WTC11 (cell line): ENCODE data around the gene LETMD1. TPM values are rescaled to one million over a fixed set of nuclear protein-coding genes. Genes with fewer than 3 reads are reported as not detected.

Experiments
- ATAC-seq: fragments of 200-7000 bp; cut with Tn5 transposase; 2 replicates; pipeline ENCODE4 v1.10.0; 2021; ENCODE audit warnings: mild to moderate bottlenecking, moderate library complexity
- CTCF ChIA-PET: fragments of 300-600 bp; sonication (Branson Sonifier 250); formaldehyde crosslinking; loops from one replicate; lab custom pipeline; 2021; ENCODE audit warnings: antibody characterized with exemption; lab: Charles Lee
- POLR2A ChIA-PET: fragments of 350-600 bp; sonication (Branson Sonifier 250); formaldehyde crosslinking; loops from one replicate; lab custom pipeline; 2021; ENCODE audit warnings: antibody characterized with exemption; lab: Charles Lee
- DNase-seq: peaks from one replicate; pipeline ENCODE4 v3.0.0; 2021; ENCODE audit warnings: low spot score
- H3K27ac Mint-ChIP-seq: 2 replicates; pipeline ENCODE4 v1.8.0; 2021; ENCODE audit warnings: mixed read lengths
- H3K27me3 Mint-ChIP-seq: 2 replicates; pipeline ENCODE4 v1.8.0; 2021; ENCODE audit warnings: low read depth, mild to moderate bottlenecking, moderate library complexity, mixed read lengths
- H3K36me3 Mint-ChIP-seq: 2 replicates; pipeline ENCODE4 v1.8.0; 2021; ENCODE audit warnings: mixed read lengths
- H3K4me1 Mint-ChIP-seq: 2 replicates; pipeline ENCODE4 v1.8.0; 2022; ENCODE audit warnings: mixed read lengths
- H3K4me3 Mint-ChIP-seq: 2 replicates; pipeline ENCODE4 v1.8.0; 2021; ENCODE audit warnings: mild to moderate bottlenecking, moderate library complexity, mixed read lengths
- H3K9me3 Mint-ChIP-seq: 2 replicates; pipeline ENCODE4 v1.8.0; 2021; ENCODE audit warnings: mixed read lengths
- ARID4B ChIP-seq: sonication (generic); formaldehyde crosslinking; IDR thresholded peaks from 2 replicates; pipeline ENCODE4 v1.8.0; 2023; ENCODE audit warnings: missing genetic modification reagents, mild to moderate bottlenecking, borderline replicate concordance
- ATF6 ChIP-seq: sonication (generic); formaldehyde crosslinking; IDR thresholded peaks from 2 replicates; pipeline ENCODE4 v1.8.1; 2023; ENCODE audit warnings: mild to moderate bottlenecking, missing genetic modification reagents
- CREM ChIP-seq: sonication (generic); formaldehyde crosslinking; IDR thresholded peaks from 2 replicates; pipeline ENCODE4 v1.8.1; 2022; ENCODE audit warnings: mild to moderate bottlenecking, missing genetic modification reagents, moderate library complexity
- ELF4 ChIP-seq: sonication (generic); formaldehyde crosslinking; IDR thresholded peaks from 2 replicates; pipeline ENCODE4 v1.8.1; 2022; ENCODE audit warnings: low read depth, mild to moderate bottlenecking, moderate library complexity, missing genetic modification reagents
- HMGXB4 ChIP-seq: sonication (generic); formaldehyde crosslinking; IDR thresholded peaks from 2 replicates; pipeline ENCODE4 v1.8.1; 2023; ENCODE audit warnings: mild to moderate bottlenecking, moderate library complexity, missing genetic modification reagents
- KAT7 ChIP-seq: sonication (generic); formaldehyde crosslinking; IDR thresholded peaks from 2 replicates; pipeline ENCODE4 v1.8.1; 2023; ENCODE audit warnings: missing genetic modification reagents, mild to moderate bottlenecking, borderline replicate concordance
- NR1H2 ChIP-seq: sonication (generic); formaldehyde crosslinking; IDR thresholded peaks from 2 replicates; pipeline ENCODE4 v1.9.0; 2021; ENCODE audit warnings: mild to moderate bottlenecking, moderate library complexity, missing genetic modification reagents
- PRDM15 ChIP-seq: sonication (generic); formaldehyde crosslinking; IDR thresholded peaks from 2 replicates; pipeline ENCODE4 v1.8.0; 2022; ENCODE audit warnings: missing genetic modification reagents
- RELA ChIP-seq: sonication (generic); formaldehyde crosslinking; IDR thresholded peaks from 2 replicates; pipeline ENCODE4 v1.8.1; 2022; ENCODE audit warnings: missing genetic modification reagents, mild to moderate bottlenecking, borderline replicate concordance
- SOX15 ChIP-seq: fragments of 250-450 bp; sonication (Bioruptor Pico); IDR thresholded peaks from 2 replicates; pipeline ENCODE4 v1.9.0; 2021; ENCODE audit warnings: mild to moderate bottlenecking
- TCF7 ChIP-seq: sonication (generic); formaldehyde crosslinking; IDR thresholded peaks from 2 replicates; pipeline ENCODE4 v1.8.0; 2022; ENCODE audit warnings: mild to moderate bottlenecking, low read depth, missing genetic modification reagents, moderate library complexity
- TEAD4 ChIP-seq: sonication (generic); formaldehyde crosslinking; IDR thresholded peaks from 2 replicates; pipeline ENCODE4 v1.8.0; 2022; ENCODE audit warnings: mild to moderate bottlenecking, missing genetic modification reagents
- TP53 ChIP-seq: sonication (generic); formaldehyde crosslinking; IDR thresholded peaks from 2 replicates; pipeline ENCODE4 v1.8.1; 2023; ENCODE audit warnings: mild to moderate bottlenecking, missing genetic modification reagents
- ZBTB21 ChIP-seq: sonication (generic); formaldehyde crosslinking; IDR thresholded peaks from 2 replicates; pipeline ENCODE4 v1.8.1; 2023; ENCODE audit warnings: mild to moderate bottlenecking, missing genetic modification reagents, borderline replicate concordance
- ZBTB43 ChIP-seq: sonication (generic); formaldehyde crosslinking; IDR thresholded peaks from 2 replicates; pipeline ENCODE4 v1.8.1; 2023; ENCODE audit warnings: mild to moderate bottlenecking, missing genetic modification reagents
- ZMAT4 ChIP-seq: fragments of 250-450 bp; sonication (Bioruptor Pico); IDR thresholded peaks from 2 replicates; pipeline ENCODE4 v1.9.0; 2021; ENCODE audit warnings: mild to moderate bottlenecking
- ZNF263 ChIP-seq: sonication (generic); formaldehyde crosslinking; IDR thresholded peaks from 2 replicates; pipeline ENCODE4 v1.8.1; 2022; ENCODE audit warnings: low read depth, mild to moderate bottlenecking, moderate library complexity, missing genetic modification reagents
- ZNF396 ChIP-seq: fragments of 250-450 bp; sonication (Bioruptor Pico); IDR thresholded peaks from 2 replicates; pipeline ENCODE4 v1.8.0; 2021; ENCODE audit warnings: mild to moderate bottlenecking, moderate library complexity, borderline replicate concordance
- ZNF423 ChIP-seq: fragments of 250-450 bp; sonication (Bioruptor Pico); IDR thresholded peaks from 2 replicates; pipeline ENCODE4 v2.1.2; 2022; ENCODE audit warnings: mild to moderate bottlenecking, moderate library complexity
- total RNA-seq: library from RNA; stranded (reverse); gene quantifications from 3 replicates; pipeline ENCODE4 v1.2.3, GENCODE V29; 2021

The LETMD1 gene
- total RNA-seq, 1 experiment from 2014 or later = 43.3 TPM

GRCh38 chr12:51049525-51049924 is 1.4 kb downstream of the LETMD1 start:
- POLR2A ChIA-PET = no interaction called here

GRCh38 chr12:51051787-51052186 is 3.7 kb downstream of the LETMD1 start:
- no peak overlapping the region for H3K4me3 Mint-ChIP-seq
- CTCF ChIA-PET = no interaction called here
- H3K27ac Mint-ChIP-seq = peak overlapping the region; percentile 66
- H3K27me3 Mint-ChIP-seq = peaks cover 5% of the 10 kb centered on the region; the same call in 1 of the 2 replicates
- POLR2A ChIA-PET = no interaction called here
- peaks cover 29% of the 10 kb centered on the region for H3K36me3 Mint-ChIP-seq
- H3K4me1 Mint-ChIP-seq = peaks cover 13% of the 10 kb centered on the region
- H3K9me3 Mint-ChIP-seq = no peaks in the 10 kb centered on the region
- DNase-seq (no peak), ATAC-seq (no peak)
- TF ChIP-seq ARID4B (CRISPR knock-in tag) = no peak
- TF ChIP-seq ATF6 (CRISPR knock-in tag) = no peak
- no peak for TF ChIP-seq ZNF263 (CRISPR knock-in tag)
- TF ChIP-seq ZMAT4 (CRISPR knock-in tag) = no peak
- TF ChIP-seq SOX15 (CRISPR knock-in tag) = no peak

More at GRCh38 chr12:51049525-51049924, 1.4 kb downstream of the LETMD1 start:
- Mint-ChIP-seq H3K4me3 (peak overlapping the region; percentile 92), H3K27ac (no peak overlapping the region), H3K9me3 (no peaks in the 10 kb centered on the region), H3K36me3 (peaks cover 20% of the 10 kb centered on the region), H3K27me3 (peaks cover 5% of the 10 kb centered on the region; the same call in 1 of the 2 replicates), H3K4me1 (peaks cover 13% of the 10 kb centered on the region)
- no peak for DNase-seq
- no peak for ATAC-seq
- no peak for TF ChIP-seq NR1H2 (CRISPR knock-in tag)
- no peak for TF ChIP-seq TCF7
- no peak for TF ChIP-seq CREM (CRISPR knock-in tag)
- no peak for TF ChIP-seq SOX15 (CRISPR knock-in tag)
- no peak for TF ChIP-seq PRDM15 (CRISPR knock-in tag)
- TF ChIP-seq ZNF396 = no peak
- no peak for TF ChIP-seq RELA (CRISPR knock-in tag)
- TF ChIP-seq HMGXB4 (CRISPR knock-in tag) = no peak
- no peak for TF ChIP-seq KAT7 (CRISPR knock-in tag)
- no peak for TF ChIP-seq TP53 (CRISPR knock-in tag)
- TF ChIP-seq ELF4 = no peak
- no peak for TF ChIP-seq ZBTB21 (CRISPR knock-in tag)
- TF ChIP-seq ZNF423 (CRISPR knock-in tag) = no peak
- no peak for TF ChIP-seq TEAD4
- TF ChIP-seq ZBTB43 (CRISPR knock-in tag) = no peak
- CTCF ChIA-PET = no interaction called here
